Measurements from ENCODE around the gene DLGAP4. TPM values are rescaled to one million over a fixed set of nuclear protein-coding genes. Genes with fewer than 3 reads are reported as not detected.

The DLGAP4 gene
- total RNA-seq, 3 donors from 2014 or later = 22.0 to 26.9 (median 24.0) TPM

DNA sequence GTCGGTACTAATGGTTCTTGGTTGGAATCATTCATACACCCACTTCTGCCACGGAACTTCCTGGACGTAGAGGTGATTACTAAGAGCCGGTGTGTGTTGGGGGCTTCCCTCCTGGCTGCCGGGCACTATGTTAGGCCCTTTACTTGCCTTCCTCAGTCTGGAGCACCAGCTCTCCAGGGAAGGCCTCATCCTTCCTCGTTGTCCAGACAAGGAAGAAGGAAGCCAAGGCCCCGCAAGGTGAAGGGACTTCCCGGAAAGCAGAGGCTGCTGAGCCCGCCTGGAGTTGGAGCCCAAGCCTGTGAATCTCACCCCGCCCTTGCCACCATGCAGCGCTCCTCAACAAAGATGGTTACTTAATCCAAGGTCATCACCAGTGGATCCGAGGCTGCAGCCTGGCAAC, 43.7 kb upstream of the DLGAP4 start:
- Histone ChIP-seq H3K27ac (no peak overlapping the region), H3K4me1 (no peaks in the 10 kb centered on the region), H3K9me3 (no peaks in the 10 kb centered on the region), H3K36me3 (no peaks in the 10 kb centered on the region), H3K27me3 (no peaks in the 10 kb centered on the region), H3K4me3 (no peak overlapping the region)
- intact Hi-C loops (cut with DNase I; ENCODE audit: low total_unique reads) = no loop called here
- TF ChIP-seq POLR2A (IDR thresholded peaks at IDR 0.05) (no peak), POLR2AphosphoS5 (IDR thresholded peaks at IDR 0.05) (no peak)
- TF ChIP-seq, protein P1, sequence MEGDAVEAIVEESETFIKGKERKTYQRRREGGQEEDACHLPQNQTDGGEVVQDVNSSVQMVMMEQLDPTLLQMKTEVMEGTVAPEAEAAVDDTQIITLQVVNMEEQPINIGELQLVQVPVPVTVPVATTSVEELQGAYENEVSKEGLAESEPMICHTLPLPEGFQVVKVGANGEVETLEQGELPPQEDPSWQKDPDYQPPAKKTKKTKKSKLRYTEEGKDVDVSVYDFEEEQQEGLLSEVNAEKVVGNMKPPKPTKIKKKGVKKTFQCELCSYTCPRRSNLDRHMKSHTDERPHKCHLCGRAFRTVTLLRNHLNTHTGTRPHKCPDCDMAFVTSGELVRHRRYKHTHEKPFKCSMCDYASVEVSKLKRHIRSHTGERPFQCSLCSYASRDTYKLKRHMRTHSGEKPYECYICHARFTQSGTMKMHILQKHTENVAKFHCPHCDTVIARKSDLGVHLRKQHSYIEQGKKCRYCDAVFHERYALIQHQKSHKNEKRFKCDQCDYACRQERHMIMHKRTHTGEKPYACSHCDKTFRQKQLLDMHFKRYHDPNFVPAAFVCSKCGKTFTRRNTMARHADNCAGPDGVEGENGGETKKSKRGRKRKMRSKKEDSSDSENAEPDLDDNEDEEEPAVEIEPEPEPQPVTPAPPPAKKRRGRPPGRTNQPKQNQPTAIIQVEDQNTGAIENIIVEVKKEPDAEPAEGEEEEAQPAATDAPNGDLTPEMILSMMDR (IDR thresholded peaks at IDR 0.05) = no peak
- no peak for DNase-seq (ENCODE audit: low spot score in 2 of 2)

DNA sequence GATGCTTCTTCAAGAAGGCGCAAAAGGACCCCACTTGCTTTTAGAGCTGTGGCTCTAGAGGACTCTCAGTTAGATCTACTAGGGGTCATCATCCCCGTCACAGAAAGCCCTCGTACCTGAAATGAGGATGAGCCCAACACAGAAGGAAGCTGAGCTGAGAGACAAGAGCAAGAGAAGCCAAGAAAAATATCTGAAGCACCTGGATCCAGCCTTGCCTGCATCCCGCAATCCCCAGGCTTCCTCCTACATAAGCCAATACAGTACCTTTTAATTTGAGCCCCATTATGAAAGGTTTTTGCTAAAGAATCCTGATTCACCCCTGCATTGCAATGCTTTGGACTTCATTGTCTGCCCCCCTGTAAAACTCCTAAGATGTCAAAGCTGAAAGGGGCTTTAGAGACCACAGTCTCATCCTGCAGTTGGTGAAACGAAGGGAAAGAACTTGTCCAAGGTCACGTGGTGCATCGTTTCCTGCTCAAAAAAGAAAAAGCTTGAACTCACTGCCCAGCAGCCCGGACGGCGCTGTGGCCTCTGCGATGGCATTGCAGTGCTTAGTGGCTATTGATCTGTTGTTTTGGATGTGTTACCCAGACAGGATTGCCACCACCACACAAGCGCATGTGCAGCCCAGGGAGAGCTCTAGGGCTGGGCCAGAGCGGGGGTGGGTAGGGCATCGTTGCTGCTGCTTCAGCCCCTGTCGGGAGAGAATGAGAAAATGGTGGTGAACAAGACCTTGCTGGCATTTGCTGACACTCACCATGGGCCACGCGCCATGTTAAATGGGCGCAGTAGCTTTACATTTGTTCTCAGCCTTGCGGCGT, 41.5 kb upstream of the DLGAP4 start:
- no peaks in the 10 kb centered on the region for H3K27me3 ChIP-seq
- no peak for TF ChIP-seq POLR2AphosphoS5 (IDR thresholded peaks at IDR 0.05)
- TF ChIP-seq, protein P1 (IDR thresholded peaks at IDR 0.05) = no peak
- H3K4me1 ChIP-seq = no peaks in the 10 kb centered on the region

DNA sequence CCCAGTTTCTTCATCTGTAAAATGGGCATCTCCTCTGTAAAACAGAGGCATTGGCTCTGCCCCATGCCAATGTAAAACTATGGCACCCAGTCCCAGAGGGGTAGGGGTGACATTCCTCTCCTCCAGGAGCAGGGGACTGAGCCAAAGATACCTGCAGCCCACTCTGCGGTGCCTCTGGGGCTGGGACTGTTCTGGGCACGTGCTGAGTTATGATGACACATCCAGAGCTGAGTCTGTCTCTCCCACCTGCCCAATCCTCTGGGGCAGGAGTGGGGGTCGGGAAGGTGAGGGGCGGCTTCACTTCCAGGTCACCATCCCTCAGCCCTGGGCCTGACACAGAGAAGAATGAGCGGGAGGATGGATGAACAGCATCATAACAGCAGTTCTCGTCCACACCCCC, 40.0 kb upstream of the DLGAP4 start:
- no peaks in the 10 kb centered on the region for H3K9me3 ChIP-seq
- intact Hi-C loops (cut with DNase I; ENCODE audit: low total_unique reads) = no loop called here
- TF ChIP-seq, protein P1 (IDR thresholded peaks at IDR 0.05) = no peak
- TF ChIP-seq POLR2AphosphoS5 (IDR thresholded peaks at IDR 0.05) (no peak), POLR2A (IDR thresholded peaks at IDR 0.05) (no peak)
- H3K36me3 ChIP-seq = no peaks in the 10 kb centered on the region
- no peak for DNase-seq (ENCODE audit: low spot score in 2 of 2)
- H3K27ac ChIP-seq = no peak overlapping the region
- no peaks in the 10 kb centered on the region for H3K4me1 ChIP-seq
- H3K27me3 ChIP-seq = no peaks in the 10 kb centered on the region
- H3K4me3 ChIP-seq = no peak overlapping the region

More for the DNA sequence above, 41.5 kb upstream of the DLGAP4 start:
- no peaks in the 10 kb centered on the region for H3K36me3 ChIP-seq
- H3K27ac ChIP-seq = no peak overlapping the region
- no peaks in the 10 kb centered on the region for H3K9me3 ChIP-seq
- intact Hi-C loops (cut with DNase I; ENCODE audit: low total_unique reads) = no loop called here
- H3K4me3 ChIP-seq = no peak overlapping the region
- DNase-seq (ENCODE audit: low spot score in 2 of 2) = no peak

DNA sequence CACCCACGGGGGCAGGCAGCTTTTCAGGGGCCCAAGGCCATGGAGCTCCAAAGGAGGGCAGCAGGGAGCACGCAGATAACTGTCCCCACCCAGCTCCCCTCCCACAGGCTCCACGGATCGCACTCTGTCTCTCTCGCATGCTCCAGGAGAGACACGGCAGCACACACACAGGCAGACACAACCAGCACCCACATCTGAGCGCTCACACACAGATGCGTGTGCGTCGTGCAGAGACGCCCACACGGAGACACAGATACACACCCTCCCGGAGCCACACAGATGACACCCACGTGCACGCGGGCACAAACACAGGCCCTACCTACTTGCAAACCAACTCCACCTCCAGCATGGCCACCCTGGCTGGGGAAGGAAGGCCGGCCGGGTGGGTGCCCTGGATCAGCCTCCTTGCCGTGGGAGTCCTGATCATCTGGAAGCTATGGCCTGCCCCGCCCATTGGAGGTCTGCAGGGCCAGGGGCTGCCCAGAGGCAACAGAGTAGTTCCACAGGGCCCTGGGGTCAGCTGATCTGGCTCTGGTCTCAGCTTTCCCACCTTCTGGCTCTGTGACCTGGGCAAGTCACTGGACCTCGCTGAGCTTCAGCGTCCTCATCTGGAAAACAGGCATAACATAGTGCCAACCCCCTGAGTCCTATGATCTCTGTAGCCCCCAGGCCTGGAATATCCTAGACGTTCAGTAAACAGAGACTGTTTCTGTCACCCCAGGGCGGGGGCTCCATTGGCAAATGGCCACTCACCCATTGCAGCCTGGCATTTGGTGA, 38.3 kb upstream of the DLGAP4 start:
- Histone ChIP-seq H3K36me3 (no peaks in the 10 kb centered on the region), H3K27ac (no peak overlapping the region), H3K9me3 (no peaks in the 10 kb centered on the region), H3K4me3 (no peak overlapping the region), H3K4me1 (no peaks in the 10 kb centered on the region), H3K27me3 (no peaks in the 10 kb centered on the region)
- no peak for TF ChIP-seq POLR2AphosphoS5 (IDR thresholded peaks at IDR 0.05)
- TF ChIP-seq POLR2A (IDR thresholded peaks at IDR 0.05) = no peak
- TF ChIP-seq, protein P1 (IDR thresholded peaks at IDR 0.05) = no peak
- intact Hi-C loops (cut with DNase I; ENCODE audit: low total_unique reads) = no loop called here
- no peak for DNase-seq (ENCODE audit: low spot score in 2 of 2)

Measured in breast epithelium (tissue), 4 donors.